ENCODE measurements around the gene MKLN1. TPM values are rescaled to one million over a fixed set of nuclear protein-coding genes. Genes with fewer than 3 reads are reported as not detected.

MKLN1 gene
- total and polyA plus RNA-seq, 4 donors, result 7.1 to 48.4 (median 25.5) TPM

DNA sequence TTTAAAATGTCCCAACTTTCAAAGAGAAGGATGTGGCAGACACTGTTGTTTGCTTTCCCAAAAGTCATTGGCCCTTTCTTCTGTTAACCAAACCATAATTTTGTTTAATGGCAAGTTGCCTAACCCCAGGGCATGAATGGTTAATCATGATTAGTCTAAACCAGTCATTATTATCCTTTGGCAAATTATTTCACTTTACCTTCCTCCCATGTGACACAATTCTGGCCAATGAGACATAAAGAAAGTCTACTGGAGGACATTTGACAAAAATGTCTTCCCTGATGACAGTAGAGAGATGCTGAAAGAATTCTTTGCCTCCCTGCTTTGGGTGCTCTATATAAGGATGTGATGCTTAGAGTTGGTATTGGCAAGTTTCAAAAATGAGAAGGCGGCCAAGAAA lies 126.8 kb downstream of the MKLN1 start:
- TF ChIP-seq, protein P1, sequence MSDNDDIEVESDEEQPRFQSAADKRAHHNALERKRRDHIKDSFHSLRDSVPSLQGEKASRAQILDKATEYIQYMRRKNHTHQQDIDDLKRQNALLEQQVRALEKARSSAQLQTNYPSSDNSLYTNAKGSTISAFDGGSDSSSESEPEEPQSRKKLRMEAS (IDR thresholded peaks at IDR 0.05), result no peak
- TF ChIP-seq, protein P2, sequence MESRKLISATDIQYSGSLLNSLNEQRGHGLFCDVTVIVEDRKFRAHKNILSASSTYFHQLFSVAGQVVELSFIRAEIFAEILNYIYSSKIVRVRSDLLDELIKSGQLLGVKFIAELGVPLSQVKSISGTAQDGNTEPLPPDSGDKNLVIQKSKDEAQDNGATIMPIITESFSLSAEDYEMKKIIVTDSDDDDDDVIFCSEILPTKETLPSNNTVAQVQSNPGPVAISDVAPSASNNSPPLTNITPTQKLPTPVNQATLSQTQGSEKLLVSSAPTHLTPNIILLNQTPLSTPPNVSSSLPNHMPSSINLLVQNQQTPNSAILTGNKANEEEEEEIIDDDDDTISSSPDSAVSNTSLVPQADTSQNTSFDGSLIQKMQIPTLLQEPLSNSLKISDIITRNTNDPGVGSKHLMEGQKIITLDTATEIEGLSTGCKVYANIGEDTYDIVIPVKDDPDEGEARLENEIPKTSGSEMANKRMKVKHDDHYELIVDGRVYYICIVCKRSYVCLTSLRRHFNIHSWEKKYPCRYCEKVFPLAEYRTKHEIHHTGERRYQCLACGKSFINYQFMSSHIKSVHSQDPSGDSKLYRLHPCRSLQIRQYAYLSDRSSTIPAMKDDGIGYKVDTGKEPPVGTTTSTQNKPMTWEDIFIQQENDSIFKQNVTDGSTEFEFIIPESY (IDR thresholded peaks at IDR 0.05), result no peak
- TF ChIP-seq, protein P3, sequence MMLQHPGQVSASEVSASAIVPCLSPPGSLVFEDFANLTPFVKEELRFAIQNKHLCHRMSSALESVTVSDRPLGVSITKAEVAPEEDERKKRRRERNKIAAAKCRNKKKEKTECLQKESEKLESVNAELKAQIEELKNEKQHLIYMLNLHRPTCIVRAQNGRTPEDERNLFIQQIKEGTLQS (IDR thresholded peaks at IDR 0.05), result no peak
- TF ChIP-seq TAF1 (conservative IDR thresholded peaks at IDR 0.05), result no peak
- no peak for TF ChIP-seq GABPA (IDR thresholded peaks at IDR 0.05 in 1 of 2, conservative IDR thresholded peaks at IDR 0.05 in 1 of 2)
- no peak for TF ChIP-seq HNF4A (conservative IDR thresholded peaks at IDR 0.05)
- TF ChIP-seq HNF4G (IDR thresholded peaks at IDR 0.05), result no peak
- TF ChIP-seq, protein P4, sequence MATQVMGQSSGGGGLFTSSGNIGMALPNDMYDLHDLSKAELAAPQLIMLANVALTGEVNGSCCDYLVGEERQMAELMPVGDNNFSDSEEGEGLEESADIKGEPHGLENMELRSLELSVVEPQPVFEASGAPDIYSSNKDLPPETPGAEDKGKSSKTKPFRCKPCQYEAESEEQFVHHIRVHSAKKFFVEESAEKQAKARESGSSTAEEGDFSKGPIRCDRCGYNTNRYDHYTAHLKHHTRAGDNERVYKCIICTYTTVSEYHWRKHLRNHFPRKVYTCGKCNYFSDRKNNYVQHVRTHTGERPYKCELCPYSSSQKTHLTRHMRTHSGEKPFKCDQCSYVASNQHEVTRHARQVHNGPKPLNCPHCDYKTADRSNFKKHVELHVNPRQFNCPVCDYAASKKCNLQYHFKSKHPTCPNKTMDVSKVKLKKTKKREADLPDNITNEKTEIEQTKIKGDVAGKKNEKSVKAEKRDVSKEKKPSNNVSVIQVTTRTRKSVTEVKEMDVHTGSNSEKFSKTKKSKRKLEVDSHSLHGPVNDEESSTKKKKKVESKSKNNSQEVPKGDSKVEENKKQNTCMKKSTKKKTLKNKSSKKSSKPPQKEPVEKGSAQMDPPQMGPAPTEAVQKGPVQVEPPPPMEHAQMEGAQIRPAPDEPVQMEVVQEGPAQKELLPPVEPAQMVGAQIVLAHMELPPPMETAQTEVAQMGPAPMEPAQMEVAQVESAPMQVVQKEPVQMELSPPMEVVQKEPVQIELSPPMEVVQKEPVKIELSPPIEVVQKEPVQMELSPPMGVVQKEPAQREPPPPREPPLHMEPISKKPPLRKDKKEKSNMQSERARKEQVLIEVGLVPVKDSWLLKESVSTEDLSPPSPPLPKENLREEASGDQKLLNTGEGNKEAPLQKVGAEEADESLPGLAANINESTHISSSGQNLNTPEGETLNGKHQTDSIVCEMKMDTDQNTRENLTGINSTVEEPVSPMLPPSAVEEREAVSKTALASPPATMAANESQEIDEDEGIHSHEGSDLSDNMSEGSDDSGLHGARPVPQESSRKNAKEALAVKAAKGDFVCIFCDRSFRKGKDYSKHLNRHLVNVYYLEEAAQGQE (IDR thresholded peaks at IDR 0.05), result no peak
- TF ChIP-seq SP1 (IDR thresholded peaks at IDR 0.05), result no peak
- TF ChIP-seq, protein P5, sequence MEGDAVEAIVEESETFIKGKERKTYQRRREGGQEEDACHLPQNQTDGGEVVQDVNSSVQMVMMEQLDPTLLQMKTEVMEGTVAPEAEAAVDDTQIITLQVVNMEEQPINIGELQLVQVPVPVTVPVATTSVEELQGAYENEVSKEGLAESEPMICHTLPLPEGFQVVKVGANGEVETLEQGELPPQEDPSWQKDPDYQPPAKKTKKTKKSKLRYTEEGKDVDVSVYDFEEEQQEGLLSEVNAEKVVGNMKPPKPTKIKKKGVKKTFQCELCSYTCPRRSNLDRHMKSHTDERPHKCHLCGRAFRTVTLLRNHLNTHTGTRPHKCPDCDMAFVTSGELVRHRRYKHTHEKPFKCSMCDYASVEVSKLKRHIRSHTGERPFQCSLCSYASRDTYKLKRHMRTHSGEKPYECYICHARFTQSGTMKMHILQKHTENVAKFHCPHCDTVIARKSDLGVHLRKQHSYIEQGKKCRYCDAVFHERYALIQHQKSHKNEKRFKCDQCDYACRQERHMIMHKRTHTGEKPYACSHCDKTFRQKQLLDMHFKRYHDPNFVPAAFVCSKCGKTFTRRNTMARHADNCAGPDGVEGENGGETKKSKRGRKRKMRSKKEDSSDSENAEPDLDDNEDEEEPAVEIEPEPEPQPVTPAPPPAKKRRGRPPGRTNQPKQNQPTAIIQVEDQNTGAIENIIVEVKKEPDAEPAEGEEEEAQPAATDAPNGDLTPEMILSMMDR (IDR thresholded peaks at IDR 0.05; ENCODE audit: low read depth, low read length, missing input control), result no peak
- no peak for TF ChIP-seq EGR1 (IDR thresholded peaks at IDR 0.05; ENCODE audit: low read depth in 2 of 2)
- TF ChIP-seq JUND (IDR thresholded peaks at IDR 0.05), result no peak
- DNase-seq (ENCODE audit: low spot score), result no peak
- 94% methylated on average over 1 of the region's 1 CpG for WGBS
- peaks cover 0 to 9% (median 4%) of the 10 kb centered on the region in 4 donors for H3K36me3 ChIP-seq (ENCODE audit: control insufficient read depth in 4 of 4, insufficient read depth in 3 of 4, low read depth in 1 of 4, low read length in 3 of 4)
- H3K27ac ChIP-seq (ENCODE audit: low read depth in 1 of 2, low read length in 2 of 2), result no peak overlapping the region
- H3K27me3 ChIP-seq (ENCODE audit: control insufficient read depth in 4 of 4, insufficient read depth in 4 of 4, low read length in 3 of 4), result no peaks in the 10 kb centered on the region
- H3K9ac ChIP-seq (ENCODE audit: low read depth in 1 of 2, low read length in 2 of 2), result no peak overlapping the region
- H3K9me3 ChIP-seq (ENCODE audit: control insufficient read depth in 4 of 4, low read length in 3 of 4), result no peaks in the 10 kb centered on the region
- H3K4me1 ChIP-seq (ENCODE audit: control insufficient read depth in 4 of 4, insufficient read depth in 4 of 4, low read length in 3 of 4), result peaks cover 3 to 11% (median 7%) of the 10 kb centered on the region in 4 donors
- no peak overlapping the region for H3K4me3 ChIP-seq (ENCODE audit: low read depth in 1 of 3, low read length in 3 of 3)

DNA sequence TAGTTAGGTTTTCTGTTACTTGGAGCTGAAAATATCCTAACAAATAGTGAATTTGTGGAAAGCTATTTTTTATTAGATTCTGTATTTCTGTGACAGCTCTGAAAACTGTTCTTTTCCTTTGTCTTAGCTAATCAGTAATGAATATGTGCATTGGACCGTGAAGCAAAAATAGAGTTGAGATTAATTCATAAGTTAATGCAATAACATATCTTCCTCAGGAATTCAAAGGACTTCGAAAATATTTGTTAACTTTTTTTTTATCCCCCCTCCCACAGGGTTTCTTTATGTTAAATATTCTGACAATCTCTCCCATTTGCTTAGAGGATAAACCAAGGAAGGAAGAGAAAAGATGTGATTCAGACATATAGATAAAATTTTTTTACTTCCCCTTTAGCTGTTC lies 127.3 kb downstream of the MKLN1 start:
- H3K9me3 ChIP-seq (ENCODE audit: control insufficient read depth in 4 of 4, low read length in 3 of 4), result no peaks in the 10 kb centered on the region
- WGBS, result 60% methylated on average over 2 of the region's 2 CpGs
- H3K27ac ChIP-seq (ENCODE audit: low read depth in 1 of 2, low read length in 2 of 2), result no peak overlapping the region
- H3K4me1 ChIP-seq (ENCODE audit: control insufficient read depth in 4 of 4, insufficient read depth in 4 of 4, low read length in 3 of 4), result peaks cover 3 to 11% (median 7%) of the 10 kb centered on the region in 4 donors
- H3K27me3 ChIP-seq (ENCODE audit: control insufficient read depth in 4 of 4, insufficient read depth in 4 of 4, low read length in 3 of 4), result no peaks in the 10 kb centered on the region
- H3K9ac ChIP-seq (ENCODE audit: low read depth in 1 of 2, low read length in 2 of 2), result no peak overlapping the region
- H3K4me3 ChIP-seq (ENCODE audit: low read depth in 1 of 3, low read length in 3 of 3), result no peak overlapping the region
- peaks cover 0 to 4% (median 2%) of the 10 kb centered on the region in 4 donors for H3K36me3 ChIP-seq (ENCODE audit: control insufficient read depth in 4 of 4, insufficient read depth in 3 of 4, low read depth in 1 of 4, low read length in 3 of 4)
- no peak for DNase-seq (ENCODE audit: low spot score)
- no peak for TF ChIP-seq YY1 (IDR thresholded peaks at IDR 0.05)
- no peak for TF ChIP-seq NR2F2 (IDR thresholded peaks at IDR 0.05)
- no peak for TF ChIP-seq RXRA (IDR thresholded peaks at IDR 0.05)
- TF ChIP-seq SP1 (IDR thresholded peaks at IDR 0.05), result no peak
- TF ChIP-seq, protein P1 (IDR thresholded peaks at IDR 0.05), result no peak
- TF ChIP-seq, protein P5 (IDR thresholded peaks at IDR 0.05; ENCODE audit: low read depth, low read length, missing input control), result no peak
- TF ChIP-seq, protein P3 (IDR thresholded peaks at IDR 0.05), result no peak
- no peak for TF ChIP-seq FOXA2 (IDR thresholded peaks at IDR 0.05)
- TF ChIP-seq, protein P2 (IDR thresholded peaks at IDR 0.05), result no peak
- TF ChIP-seq FOXA1 (IDR thresholded peaks at IDR 0.05), result no peak
- TF ChIP-seq RAD21 (IDR thresholded peaks at IDR 0.05), result no peak
- no peak for TF ChIP-seq HNF4A (conservative IDR thresholded peaks at IDR 0.05)
- TF ChIP-seq EGR1 (IDR thresholded peaks at IDR 0.05; ENCODE audit: low read depth in 2 of 2), result no peak
